Dedifferentiated amniotic fluid mesenchymal stem cell (primary cell): ENCODE measurements around the gene OR10T2.
"Not testable (repeated sequence)": the region's sequence is repeated elsewhere in the genome, so short reads cannot be mapped to it uniquely, and the experiment has no call there.

Source experiments
- DNase-seq: peaks from one replicate; pipeline ENCODE4 v3.0.0-alpha.2; 2016; ENCODE audit errors: extremely low spot score

The OR10T2 gene, protein sequence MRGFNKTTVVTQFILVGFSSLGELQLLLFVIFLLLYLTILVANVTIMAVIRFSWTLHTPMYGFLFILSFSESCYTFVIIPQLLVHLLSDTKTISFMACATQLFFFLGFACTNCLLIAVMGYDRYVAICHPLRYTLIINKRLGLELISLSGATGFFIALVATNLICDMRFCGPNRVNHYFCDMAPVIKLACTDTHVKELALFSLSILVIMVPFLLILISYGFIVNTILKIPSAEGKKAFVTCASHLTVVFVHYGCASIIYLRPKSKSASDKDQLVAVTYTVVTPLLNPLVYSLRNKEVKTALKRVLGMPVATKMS

GRCh38 chr1:158398818-158399514 is at the start of gene OR10T2:
Gene OR10T2, minus strand, starts transcription at chr1:158399466. Its CDS starts 0 bp downstream, at chr1:158399466.
- no peak for DNase-seq

GRCh38 chr1:158445376-158445775 is 46.1 kb upstream of the OR10T2 start:
- DNase-seq = no peak

GRCh38 chr1:158434741-158435140 is 35.5 kb upstream of the OR10T2 start:
- no peak for DNase-seq

DNA sequence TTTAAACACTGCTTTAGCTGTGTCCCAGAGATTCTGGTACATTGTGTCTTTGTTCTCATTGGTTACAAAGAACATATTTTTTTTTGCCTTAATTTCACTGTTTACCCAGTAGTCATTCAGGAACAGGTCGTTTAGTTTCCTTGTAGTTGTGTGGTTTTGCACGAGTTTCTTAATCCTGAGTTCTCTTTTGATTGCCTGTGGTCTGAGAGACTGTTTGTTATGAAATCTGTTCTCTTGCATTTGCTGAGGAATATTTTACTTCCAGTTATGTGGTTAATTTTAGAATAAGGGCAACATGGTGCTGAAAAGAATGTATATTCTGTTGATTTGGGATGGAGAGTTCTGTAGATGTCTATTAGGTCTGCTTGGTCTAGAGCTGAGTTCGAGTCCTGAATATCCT is 30.9 kb upstream of the OR10T2 start:
- DNase-seq = not testable (repeated sequence)

- DNase-seq = no peak
Observed at GRCh38 chr1:158426137-158426536, 26.9 kb upstream of the OR10T2 start, which contains the start of gene OR10K2. Gene OR10K2, minus strand, starts transcription at chr1:158426237. Its CDS starts 5,371 bp downstream, at chr1:158420866.

DNA sequence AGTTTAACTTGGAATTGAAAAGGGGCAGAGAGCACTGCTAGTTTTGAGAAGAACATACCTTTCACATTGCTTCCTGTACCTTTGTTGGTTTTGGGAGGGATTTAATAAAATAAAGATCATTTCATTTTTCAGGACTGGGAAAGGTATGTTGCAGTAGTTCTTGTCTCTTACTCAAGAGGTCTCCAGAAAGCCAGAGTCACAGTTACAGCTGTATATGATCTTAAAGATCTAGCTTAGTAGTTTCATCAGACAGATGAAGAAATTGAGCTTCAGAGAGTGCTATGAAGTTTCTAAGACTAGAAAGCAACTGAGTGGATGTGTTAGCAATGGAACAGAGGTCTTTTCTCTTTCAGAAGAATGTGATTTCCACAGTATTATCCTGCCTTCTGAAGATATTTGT is 25.8 kb upstream of the OR10T2 start:
- no peak for DNase-seq

GRCh38 chr1:158422212-158422611 is 22.9 kb upstream of the OR10T2 start:
- no peak for DNase-seq

DNA sequence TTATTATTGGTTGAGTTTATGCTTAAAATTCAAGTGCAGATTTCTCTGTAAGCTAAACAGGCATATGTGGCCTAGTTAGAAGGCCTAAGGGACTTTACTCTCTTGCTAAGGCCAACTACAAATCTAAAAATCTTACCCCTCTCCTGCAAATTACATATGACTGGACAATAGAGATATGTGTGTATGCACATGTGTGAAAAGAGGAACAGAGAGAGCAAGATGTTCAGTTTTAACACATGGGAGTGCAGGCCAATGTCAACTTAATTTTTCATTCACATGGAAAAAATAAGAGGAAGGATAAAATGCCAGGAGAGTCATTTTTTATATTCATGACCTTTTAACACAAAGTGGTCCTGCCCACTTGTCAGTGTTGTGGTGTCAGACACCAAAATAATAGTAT is 18.3 kb upstream of the OR10T2 start:
- no peak for DNase-seq

GRCh38 chr1:158414651-158415345 is 15.5 kb upstream of the OR10T2 start:
- no peak for DNase-seq

- DNase-seq = no peak
Observed at GRCh38 chr1:158407092-158407491, 7.8 kb upstream of the OR10T2 start.

GRCh38 chr1:158400871-158401270 is 1.6 kb upstream of the OR10T2 start:
- DNase-seq = no peak

- DNase-seq = no peak
Observed at GRCh38 chr1:158396646-158397045, 2.6 kb downstream of the OR10T2 start.

GRCh38 chr1:158393476-158393875 is 5.8 kb downstream of the OR10T2 start:
- DNase-seq = no peak

- DNase-seq = no peak
Observed at GRCh38 chr1:158391099-158391498, 8.2 kb downstream of the OR10T2 start.

DNA sequence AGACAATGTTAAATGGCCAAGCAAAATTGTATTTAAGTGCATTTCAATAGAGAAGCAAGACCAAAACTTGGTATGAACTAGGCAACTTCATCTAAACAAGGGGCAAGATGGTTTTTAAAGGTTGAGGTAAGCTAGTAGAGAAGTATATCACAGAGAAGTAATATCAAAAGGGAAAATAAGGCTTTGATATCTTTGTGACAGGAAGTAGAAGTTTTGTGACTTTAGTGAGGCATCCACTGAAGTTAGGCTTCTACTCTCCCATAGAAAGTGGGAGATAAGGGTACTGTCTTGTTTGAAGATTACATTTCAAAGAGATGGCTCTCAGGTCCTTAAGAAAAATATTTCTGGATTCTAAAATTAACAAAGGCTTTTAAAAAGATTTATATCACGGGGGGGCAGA is 8.9 kb downstream of the OR10T2 start:
- DNase-seq = no peak

DNA sequence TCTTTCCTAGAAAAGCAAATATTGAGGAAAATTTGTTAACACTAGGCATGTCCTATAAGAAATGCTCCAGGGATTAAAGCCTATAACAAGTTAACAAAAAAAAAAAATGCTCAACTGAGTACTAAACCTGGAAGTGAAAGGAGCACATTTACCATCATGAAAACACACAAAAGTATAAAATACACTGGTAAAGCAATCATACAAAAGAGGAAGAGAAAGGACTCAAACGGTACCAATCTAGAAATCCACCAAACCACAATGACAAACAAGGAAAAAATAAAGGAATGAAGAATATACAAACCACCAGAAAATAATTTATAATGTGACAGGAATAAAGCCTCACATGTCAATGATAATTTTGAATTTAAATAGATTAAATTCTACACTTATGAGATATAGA is 24.4 kb downstream of the OR10T2 start:
- DNase-seq = no peak

GRCh38 chr1:158374101-158374500 is 25.2 kb downstream of the OR10T2 start:
- DNase-seq = not testable (repeated sequence)

DNA sequence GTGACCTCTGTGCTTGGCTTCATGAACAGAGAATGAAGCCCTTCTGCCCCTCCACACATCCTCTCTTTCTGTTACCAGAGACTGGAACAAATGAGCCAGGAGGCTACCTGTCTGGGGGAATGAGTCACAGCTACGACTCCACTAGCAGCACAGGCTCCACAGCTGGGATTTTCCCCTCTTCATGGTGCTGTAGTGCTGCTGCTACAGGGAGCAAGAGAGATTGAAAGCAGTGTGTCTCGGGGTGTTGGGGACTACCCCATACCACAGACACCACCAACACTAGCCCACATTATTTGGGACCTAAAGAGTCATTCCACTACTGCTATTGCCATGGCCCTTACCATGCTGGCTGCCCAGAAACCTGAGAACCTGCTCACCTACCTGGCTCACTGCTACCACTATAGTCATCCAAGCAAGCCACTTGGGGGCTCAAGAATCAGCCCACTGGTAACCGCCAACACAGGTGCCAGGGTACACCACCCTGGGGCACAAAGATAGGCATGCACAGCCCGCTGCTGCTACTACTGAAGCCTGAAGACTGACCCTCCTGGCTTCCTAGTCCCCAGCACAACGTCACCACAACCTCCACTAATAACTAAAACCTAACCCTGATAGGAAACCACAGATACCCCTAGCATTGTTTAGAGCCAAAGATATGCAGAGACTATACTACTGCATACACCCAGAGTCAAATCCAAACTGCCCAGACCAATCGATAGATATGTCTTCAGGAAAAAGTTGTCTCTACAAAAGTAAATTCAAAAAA is 27.9 kb downstream of the OR10T2 start:
- DNase-seq = no peak

- DNase-seq = no peak
Observed at GRCh38 chr1:158366783-158367182, 32.5 kb downstream of the OR10T2 start.

DNA sequence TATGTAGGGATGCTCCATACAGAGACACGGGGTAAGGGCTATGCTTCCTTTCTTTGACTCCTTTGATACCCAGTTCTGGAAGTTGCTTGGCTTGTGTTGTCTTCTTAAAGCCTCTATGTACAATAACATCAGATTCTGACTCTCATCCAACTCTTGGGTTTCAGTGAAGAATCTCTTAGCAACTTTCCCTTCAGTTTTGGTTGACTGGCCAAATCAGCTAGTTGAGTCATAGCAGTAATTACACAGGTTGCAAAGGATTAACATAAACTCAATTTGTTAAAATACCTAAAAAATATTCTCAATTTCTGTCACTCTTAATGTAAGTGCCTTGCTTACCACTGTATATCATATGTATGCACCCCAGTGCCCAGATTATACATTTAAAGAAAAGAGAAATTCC is 36.3 kb downstream of the OR10T2 start:
- DNase-seq = no peak

GRCh38 chr1:158362482-158362881 is 36.8 kb downstream of the OR10T2 start:
- no peak for DNase-seq

DNA sequence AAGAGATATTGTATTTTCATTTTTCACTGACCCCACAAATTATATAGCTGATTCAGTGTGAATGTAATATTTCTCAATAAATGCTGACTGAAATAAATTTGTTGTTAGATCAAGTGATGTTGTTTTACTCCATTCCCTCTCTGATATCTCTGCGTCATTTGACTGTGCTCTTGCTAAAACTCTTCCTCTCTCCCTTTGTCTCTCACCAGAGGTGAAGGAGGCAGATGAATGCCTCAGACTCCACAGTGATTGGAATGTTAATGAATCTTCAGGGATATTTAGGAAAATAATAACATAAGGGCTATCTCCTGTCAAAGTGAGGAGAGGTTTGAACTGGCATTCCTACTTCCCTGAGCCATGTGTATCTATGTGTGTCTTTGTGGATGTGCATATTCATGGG is 41.8 kb downstream of the OR10T2 start:
- DNase-seq = no peak
